GM21515 (cell line): ENCODE data around the gene CHCT1.
"Not testable (repeated sequence)": the region's sequence is repeated elsewhere in the genome, so short reads cannot be mapped to it uniquely, and the experiment has no call there.

Experiments
- ATAC-seq: cut with Tn5 transposase; IDR thresholded peaks from one replicate; pipeline ENCODE4 v1.9.1; 2021; ENCODE audit not compliant: unreplicated experiment

The CHCT1 gene

DNA sequence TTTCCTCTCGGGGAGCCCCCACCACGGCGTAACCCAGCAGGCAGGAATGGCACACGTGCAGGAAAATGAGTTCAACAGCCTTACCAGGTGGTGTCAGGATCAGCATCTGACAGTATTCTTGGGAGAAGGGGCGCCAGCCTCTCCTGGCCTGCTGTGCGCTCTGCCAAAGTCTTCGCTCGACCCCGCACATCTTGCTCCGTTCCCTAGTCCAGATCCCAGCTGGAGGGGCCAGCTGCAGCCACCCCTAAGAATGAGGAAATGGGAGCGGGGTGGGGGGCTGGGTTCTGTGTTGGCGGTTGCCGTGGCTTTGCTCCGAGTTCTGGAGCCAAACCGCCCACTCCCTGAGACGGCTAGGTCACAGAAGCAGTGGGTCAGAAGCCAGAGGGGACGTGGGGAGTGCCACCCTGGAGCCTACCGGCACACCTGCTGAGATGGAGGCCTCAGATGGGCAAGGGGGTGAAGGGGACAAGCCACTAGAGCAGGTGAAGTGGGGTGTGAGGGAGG is at the start of gene CHCT1:
TSS of gene CHCT1 (plus strand) at position 328 of the 504 bp plus-strand sequence. CDS start at position 432, 104 bp downstream.
- ATAC-seq = no peak

DNA sequence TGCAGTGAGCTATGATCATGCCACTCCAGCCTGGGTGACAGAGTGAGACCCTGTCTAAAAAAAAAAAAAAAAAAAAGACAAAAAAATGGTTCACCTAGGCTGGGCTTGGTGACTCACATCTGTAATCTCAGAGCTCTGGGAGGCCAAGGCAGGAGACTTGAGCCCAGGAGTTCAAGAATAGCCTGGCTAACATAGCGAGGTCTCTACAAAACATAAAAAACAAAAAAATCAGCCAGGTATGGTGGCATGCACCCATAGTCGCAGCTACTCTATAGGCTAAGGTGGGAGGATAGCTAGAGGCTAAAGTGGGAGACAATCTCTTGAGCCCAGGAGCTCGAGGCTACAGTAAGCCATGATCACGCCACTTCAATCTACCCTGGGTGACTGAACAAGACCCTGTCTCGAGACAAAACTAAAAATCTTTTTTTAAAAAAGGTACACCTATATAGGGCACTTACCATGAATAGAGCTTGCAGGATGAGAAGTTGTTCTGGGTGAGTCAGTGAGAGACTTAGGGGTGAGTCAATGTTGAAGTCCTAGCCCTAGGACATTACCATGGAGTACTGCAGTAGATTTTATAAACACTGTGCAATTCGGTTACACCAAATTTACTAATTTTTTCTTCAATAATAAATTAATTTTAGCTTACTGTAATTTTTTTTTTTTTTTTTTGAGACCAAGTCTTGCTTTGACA is 49.4 kb upstream of the CHCT1 start:
- ATAC-seq = no peak

- not testable (repeated sequence) for ATAC-seq
Measured at GRCh38 chr17:60378187-60378586, 44.1 kb upstream of the CHCT1 start.

DNA sequence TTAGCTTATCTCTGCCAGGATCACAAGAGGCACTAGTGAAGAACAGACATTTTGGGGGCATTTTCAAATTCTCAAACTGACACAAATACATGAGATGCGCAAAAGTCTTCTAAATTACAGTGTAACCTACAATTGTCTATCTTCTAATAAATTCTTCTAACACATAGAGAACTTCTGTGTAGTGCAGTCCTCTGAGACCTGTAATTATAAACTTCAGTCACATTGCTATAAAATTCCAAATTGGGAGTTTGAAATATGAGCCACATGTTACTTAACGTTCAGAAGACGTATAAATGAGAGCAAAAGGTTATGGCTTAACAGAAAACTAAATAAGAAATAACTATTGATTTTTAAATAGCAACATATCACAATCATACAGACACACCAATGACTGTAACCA is 42.8 kb upstream of the CHCT1 start:
- not testable (repeated sequence) for ATAC-seq

DNA sequence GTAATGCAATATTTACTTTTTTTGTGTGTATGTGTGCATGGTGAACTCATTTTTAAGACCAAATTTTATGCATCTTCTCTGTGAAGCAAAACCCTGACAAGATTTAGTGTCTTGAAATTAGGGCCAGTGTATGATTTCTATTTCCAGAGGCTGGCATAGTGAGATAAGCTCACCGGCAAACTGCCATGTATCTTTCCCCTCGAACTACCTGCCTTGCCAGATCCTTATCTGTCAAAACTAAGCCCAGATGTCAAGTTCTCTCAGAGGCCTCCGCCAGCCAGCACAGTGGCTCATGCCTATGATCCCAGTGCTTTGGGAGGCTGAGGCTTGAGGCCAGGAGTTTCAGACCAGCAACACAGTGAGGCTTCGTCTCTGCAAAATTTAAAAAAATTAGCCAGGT is 40.3 kb upstream of the CHCT1 start:
- no peak for ATAC-seq

DNA sequence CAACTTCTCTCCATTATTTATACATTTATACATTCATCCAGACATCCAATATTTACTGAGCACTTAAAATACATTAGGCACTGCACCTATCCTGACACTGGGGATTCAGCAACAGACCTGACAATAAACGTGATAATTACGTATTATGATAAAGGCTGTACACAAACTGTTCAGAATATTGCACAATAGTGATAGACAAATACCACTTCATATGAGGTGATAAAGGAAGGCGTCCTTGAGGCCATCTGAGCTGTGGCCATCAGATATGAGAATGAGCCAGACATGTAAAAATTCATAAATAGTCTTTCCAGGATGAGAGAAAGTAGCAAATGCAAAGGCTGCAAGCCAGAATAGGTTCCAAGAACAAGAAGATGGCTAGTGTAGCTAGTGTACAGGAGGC is 38.9 kb upstream of the CHCT1 start:
- no peak for ATAC-seq

DNA sequence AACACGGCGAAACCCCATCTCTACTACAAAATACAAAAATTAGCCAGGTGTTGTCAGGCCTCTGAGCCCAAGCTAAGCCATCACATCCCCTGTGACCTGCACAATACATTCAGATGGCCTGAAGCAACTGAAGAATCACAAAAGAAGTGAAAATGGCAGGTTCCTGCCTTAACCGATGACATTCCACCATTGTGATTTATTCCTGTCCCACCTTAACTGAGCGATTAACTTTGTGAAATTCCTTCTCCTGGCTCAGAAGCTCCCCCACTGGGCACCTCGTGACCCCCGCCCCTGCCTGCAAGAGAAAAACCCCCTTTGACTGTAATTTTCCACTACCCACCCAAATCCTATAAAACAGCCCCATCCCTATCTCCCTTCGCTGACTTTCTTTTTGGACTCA is 37.4 kb upstream of the CHCT1 start:
- not testable (repeated sequence) for ATAC-seq

- no peak for ATAC-seq
Measured at GRCh38 chr17:60386147-60387058, 35.9 kb upstream of the CHCT1 start.

DNA sequence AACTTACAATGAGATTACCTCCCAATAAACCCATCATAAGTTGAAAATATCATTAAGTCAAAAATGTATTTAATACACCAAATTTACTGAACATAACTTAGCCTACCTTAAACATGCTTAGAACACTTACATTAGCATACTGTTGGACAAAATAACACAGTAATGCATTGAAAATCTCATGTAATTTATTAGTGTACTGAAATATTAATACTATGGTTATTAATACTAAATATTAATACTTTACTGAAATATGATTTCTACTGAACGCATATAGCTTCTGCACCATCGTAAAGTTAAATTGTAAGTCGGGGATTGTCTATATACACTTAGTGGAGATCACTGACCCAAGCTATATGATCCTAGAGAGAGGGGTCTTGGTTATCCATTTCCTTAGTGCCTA is 34.6 kb upstream of the CHCT1 start:
- no peak for ATAC-seq

- ATAC-seq = no peak
Measured at GRCh38 chr17:60388742-60389141, 33.5 kb upstream of the CHCT1 start.

DNA sequence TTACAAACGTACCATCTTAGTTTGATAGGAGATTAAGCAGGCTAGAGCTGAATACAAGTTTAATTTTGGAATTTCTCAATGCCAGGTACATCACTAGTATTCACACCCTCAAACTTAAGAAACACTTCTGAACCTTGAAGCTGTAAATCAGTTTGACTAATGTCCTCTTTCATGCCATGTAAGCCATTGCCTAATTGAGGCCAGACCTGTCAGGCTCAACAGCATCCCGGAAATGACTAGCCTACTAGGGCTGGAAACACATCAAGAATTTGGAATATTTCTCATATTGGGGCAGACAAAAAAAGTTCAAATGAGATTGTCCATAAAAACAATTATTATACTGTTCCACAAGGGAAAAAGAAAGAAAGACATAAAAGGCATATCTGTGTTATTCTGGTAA is 32.1 kb upstream of the CHCT1 start:
- no peak for ATAC-seq

DNA sequence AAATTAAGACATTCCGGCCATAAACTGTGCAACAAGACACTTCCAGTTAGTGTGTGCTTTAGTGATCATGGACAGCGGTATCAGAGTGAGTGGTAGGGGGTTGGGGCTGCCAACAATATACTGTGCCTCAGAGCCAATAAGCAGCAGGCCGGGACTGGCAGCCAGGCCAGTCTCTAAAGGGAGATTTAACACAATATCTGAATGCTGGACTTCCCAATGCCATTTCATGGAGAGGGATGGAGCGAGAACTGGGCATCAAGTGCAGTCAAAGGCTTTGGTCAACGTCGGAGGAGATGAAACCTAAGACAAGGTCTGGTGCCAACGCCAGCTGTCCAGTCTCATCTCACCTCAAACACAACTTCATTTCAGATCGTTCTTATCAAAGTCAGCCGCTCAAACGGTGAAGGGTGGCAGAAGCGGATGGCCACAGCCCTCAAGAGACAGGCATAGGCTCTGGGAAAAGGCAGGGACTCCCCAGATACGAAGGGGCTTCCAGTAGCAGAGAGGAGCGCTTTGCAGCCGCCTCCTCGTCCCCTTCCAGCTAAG is 31.3 kb upstream of the CHCT1 start:
- peak; percentile 4 for ATAC-seq

GRCh38 chr17:60391471-60392041 is 30.7 kb upstream of the CHCT1 start:
- ATAC-seq = peak; percentile 28

- peak; percentile 80 for ATAC-seq
Measured at GRCh38 chr17:60392042-60392844, 30.0 kb upstream of the CHCT1 start, which contains the start of gene USP32. USP32 (minus strand) TSS chr17:60392133; CDS start chr17:60391939, 194 bp downstream.

DNA sequence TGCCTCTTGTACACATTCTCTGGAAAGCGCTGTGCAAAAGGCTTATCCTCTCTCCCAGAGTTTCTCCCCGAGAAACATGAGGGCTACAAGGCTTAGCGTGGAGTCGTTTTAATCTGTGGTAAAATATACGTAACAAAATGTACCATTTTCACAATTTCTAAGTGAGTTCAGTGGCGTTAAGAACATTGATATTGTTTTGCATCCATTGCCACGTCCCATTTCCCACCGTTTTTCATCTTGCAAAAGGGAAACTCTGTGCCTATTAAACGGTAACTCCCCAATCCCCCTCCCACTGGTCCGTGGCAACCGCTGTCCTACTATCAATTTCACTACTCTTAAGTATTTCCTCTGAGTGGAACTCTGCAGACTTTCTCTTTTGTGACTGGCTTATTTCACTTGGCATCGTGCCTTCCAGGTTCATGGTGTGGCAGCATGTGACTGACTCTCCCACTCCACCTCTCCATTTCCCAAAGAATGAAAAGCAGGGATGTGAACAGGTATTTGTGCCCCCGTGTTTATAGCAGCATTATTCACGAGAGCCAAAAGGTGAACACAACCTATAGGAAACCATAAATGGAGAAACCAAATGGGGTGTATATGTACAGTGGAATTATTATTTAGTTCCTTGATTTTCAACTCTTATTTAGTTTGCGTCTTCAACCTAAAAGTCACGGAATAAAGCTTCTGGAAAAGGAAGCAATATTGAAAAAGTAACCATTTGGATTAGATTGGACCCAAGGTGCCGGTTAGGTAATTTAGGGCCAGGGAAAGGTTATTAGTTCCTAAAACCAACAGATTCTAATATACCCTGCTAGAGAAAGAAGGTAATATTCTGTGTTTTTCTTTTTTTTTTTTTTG is 29.2 kb upstream of the CHCT1 start:
- no peak for ATAC-seq

- no peak for ATAC-seq
Measured at GRCh38 chr17:60393840-60394723, 28.2 kb upstream of the CHCT1 start.

DNA sequence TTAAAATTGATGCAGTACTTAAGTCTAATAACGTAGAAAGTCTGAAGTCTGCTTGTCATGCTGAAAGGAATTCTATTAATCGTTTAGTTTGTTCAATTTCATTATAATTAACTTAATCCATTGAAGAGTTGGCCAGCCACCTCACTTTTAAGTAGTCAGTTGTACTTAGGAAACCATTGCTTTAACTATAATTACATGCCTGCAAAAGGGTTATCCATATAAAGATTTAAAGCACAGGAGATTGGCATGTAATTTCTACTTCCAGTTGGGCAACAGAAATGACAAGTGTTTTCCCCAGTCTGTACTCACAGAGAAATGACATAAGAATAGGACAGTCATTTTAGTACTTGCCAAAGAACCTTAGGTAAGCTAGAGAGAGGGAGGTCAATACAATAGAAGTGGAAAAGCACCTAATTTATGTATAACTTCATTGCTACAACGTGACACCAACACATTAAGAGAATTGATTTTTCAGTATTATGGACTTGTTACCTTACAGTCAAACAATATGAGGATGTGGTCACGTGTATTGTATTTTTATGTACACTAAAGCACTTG is 26.7 kb upstream of the CHCT1 start:
- ATAC-seq = no peak

DNA sequence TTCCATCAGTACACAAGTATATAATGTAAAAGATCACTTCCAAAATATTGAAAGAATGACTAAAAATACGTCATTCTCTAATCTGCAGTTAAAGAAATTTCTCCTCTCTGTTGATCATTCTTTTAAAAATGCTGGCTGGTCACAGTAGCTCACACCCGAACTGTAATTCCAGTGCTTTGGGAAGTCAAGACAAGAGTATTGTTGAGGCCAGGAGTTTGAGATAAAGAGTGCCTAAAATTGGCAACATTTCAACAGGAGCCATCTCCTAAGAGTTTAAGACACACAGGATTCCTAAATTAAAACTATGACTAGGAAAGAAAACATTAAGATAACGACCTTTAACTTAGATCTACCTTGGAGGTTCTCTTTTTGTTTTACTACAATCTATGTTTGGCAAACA is 25.9 kb upstream of the CHCT1 start:
- ATAC-seq = no peak
